ENCODE data around the gene GCNT4.
"Not testable (repeated sequence)": the region's sequence is repeated elsewhere in the genome, so short reads cannot be mapped to it uniquely, and the experiment has no call there.

The GCNT4 gene

GRCh38 chr5:75052192-75053053 is at the start of gene GCNT4:
Gene GCNT4 (minus strand): TSS chr5:75052558. CDS start chr5:75030037, 22,521 bp downstream.
- peak; percentile 30 for DNase-seq (ENCODE audit: low spot score)

- DNase-seq (ENCODE audit: low spot score): not testable (repeated sequence)
Observed at GRCh38 chr5:75095956-75096355, 43.6 kb upstream of the GCNT4 start.

GRCh38 chr5:75091597-75091996 is 39.2 kb upstream of the GCNT4 start:
- DNase-seq (ENCODE audit: low spot score): no peak

GRCh38 chr5:75089662-75090061 is 37.3 kb upstream of the GCNT4 start:
- DNase-seq (ENCODE audit: low spot score): no peak

GRCh38 chr5:75089137-75089536 is 36.8 kb upstream of the GCNT4 start:
- DNase-seq (ENCODE audit: low spot score): no peak

- no peak for DNase-seq (ENCODE audit: low spot score)
Observed at GRCh38 chr5:75088648-75089047, 36.3 kb upstream of the GCNT4 start.

GRCh38 chr5:75081510-75081909 is 29.2 kb upstream of the GCNT4 start:
- no peak for DNase-seq (ENCODE audit: low spot score)

GRCh38 chr5:75079346-75079745 is 27.0 kb upstream of the GCNT4 start:
- not testable (repeated sequence) for DNase-seq (ENCODE audit: low spot score)

- DNase-seq (ENCODE audit: low spot score): peak; percentile 35
Observed at GRCh38 chr5:75078027-75078426, 25.7 kb upstream of the GCNT4 start.

- DNase-seq (ENCODE audit: low spot score): no peak
Observed at GRCh38 chr5:75072061-75072460, 19.7 kb upstream of the GCNT4 start.

- DNase-seq (ENCODE audit: low spot score): no peak
Observed at GRCh38 chr5:75071100-75071499, 18.7 kb upstream of the GCNT4 start.

GRCh38 chr5:75067434-75067833 is 15.1 kb upstream of the GCNT4 start:
- no peak for DNase-seq (ENCODE audit: low spot score)

- no peak for DNase-seq (ENCODE audit: low spot score)
Observed at GRCh38 chr5:75062925-75063531, 10.7 kb upstream of the GCNT4 start.

GRCh38 chr5:75059912-75060545 is 7.7 kb upstream of the GCNT4 start:
- peak; percentile 44 for DNase-seq (ENCODE audit: low spot score)

- DNase-seq (ENCODE audit: low spot score): no peak
Observed at GRCh38 chr5:75058986-75059535, 6.7 kb upstream of the GCNT4 start.

- DNase-seq (ENCODE audit: low spot score): peak; percentile 53
Observed at GRCh38 chr5:75057561-75057960, 5.2 kb upstream of the GCNT4 start.

- no peak for DNase-seq (ENCODE audit: low spot score)
Observed at GRCh38 chr5:75055727-75056144, 3.4 kb upstream of the GCNT4 start.

- no peak for DNase-seq (ENCODE audit: low spot score)
Observed at GRCh38 chr5:75054134-75054930, 2.0 kb upstream of the GCNT4 start.

GRCh38 chr5:75053304-75054133 is 1.2 kb upstream of the GCNT4 start:
- DNase-seq (ENCODE audit: low spot score): peak; percentile 54

GRCh38 chr5:75053054-75053303 is 621 bp upstream of the GCNT4 start:
- DNase-seq (ENCODE audit: low spot score): no peak

GRCh38 chr5:75051217-75051751 is 1.1 kb downstream of the GCNT4 start:
- DNase-seq (ENCODE audit: low spot score): peak; percentile 42

All from CD4-positive, alpha-beta T cell treated with Interleukin-15 for 4 hours (primary cell).